GM12878 (cell line): Measurements from ENCODE around the gene KIFC1. TPM values are rescaled to one million over a fixed set of nuclear protein-coding genes. Genes with fewer than 3 reads are reported as not detected.

ENCODE experiments used
- CEBPB ChIP-seq, 2 experiments: fragments of 150-350 bp in 1 of 2; IDR thresholded peaks; 2 replicates each; pipeline ENCODE4 v1.6.1; 2012 to 2014; ENCODE audit warnings: low read depth in 2 of 2, low read length in 2 of 2, borderline replicate concordance in 1 of 2, inconsistent platforms in 1 of 2
- CHD4 ChIP-seq: fragments of 200-600 bp; sonication (generic); IDR thresholded peaks from 2 replicates; pipeline ENCODE4 v1.6.1; 2016; ENCODE audit warnings: mild to moderate bottlenecking
- CREB1 ChIP-seq: IDR thresholded peaks from 2 replicates; pipeline ENCODE4 v1.6.1; 2012; ENCODE audit warnings: low read depth, mild to moderate bottlenecking, inconsistent platforms
- CUX1 ChIP-seq: IDR thresholded peaks from 2 replicates; pipeline ENCODE4 v1.6.1; 2012; ENCODE audit warnings: improper control_type of control experiment, low read depth, low read length; ENCODE audit not compliant: insufficient replicate concordance
- JUNB ChIP-seq: IDR thresholded peaks from 2 replicates; pipeline ENCODE4 v1.6.1; 2016; ENCODE audit warnings: antibody characterized with exemption, mild to moderate bottlenecking
- KLF5 ChIP-seq: fragments of 450-650 bp; IDR thresholded peaks from 2 replicates; pipeline ENCODE4 v1.6.1; 2014; ENCODE audit warnings: mild to moderate bottlenecking; ENCODE audit not compliant: partially characterized antibody
- MEF2A ChIP-seq: IDR thresholded peaks from 2 replicates; pipeline ENCODE4 v1.6.1; 2011; ENCODE audit warnings: low read depth, mild to moderate bottlenecking, low read length, moderate library complexity; ENCODE audit not compliant: insufficient read depth
- MEF2B ChIP-seq: fragments of 450-650 bp; IDR thresholded peaks from 2 replicates; pipeline ENCODE4 v1.6.1; 2018; ENCODE audit warnings: mild to moderate bottlenecking, moderate library complexity; ENCODE audit not compliant: partially characterized antibody, poor library complexity, severe bottlenecking
- MXI1 ChIP-seq: fragments of 150-350 bp; IDR thresholded peaks from 2 replicates; pipeline ENCODE4 v1.6.1; 2011; ENCODE audit warnings: low read depth, mild to moderate bottlenecking, inconsistent platforms, low read length, improper control_type of control experiment
- NFXL1 ChIP-seq: fragments of 450-650 bp; IDR thresholded peaks from 2 replicates; pipeline ENCODE4 v1.6.1; 2017; ENCODE audit warnings: antibody characterized with exemption, mild to moderate bottlenecking, borderline replicate concordance
- PKNOX1 ChIP-seq: fragments of 450-650 bp; IDR thresholded peaks from 2 replicates; pipeline ENCODE4 v1.6.1; 2016; ENCODE audit warnings: mild to moderate bottlenecking
- PML ChIP-seq: IDR thresholded peaks from 2 replicates; pipeline ENCODE4 v1.6.1; 2012; ENCODE audit warnings: low read length, inconsistent platforms
- RELA ChIP-seq: fragments of 450-650 bp; IDR thresholded peaks from 2 replicates; pipeline ENCODE4 v1.8.0; 2014; ENCODE audit warnings: borderline replicate concordance; ENCODE audit not compliant: partially characterized antibody
- SRF ChIP-seq, 2 experiments: IDR thresholded peaks; 2 replicates each; pipeline ENCODE4 v1.6.1; 2011; ENCODE audit warnings: low read depth in 2 of 2, low read length in 2 of 2, mild to moderate bottlenecking in 1 of 2, moderate library complexity in 1 of 2
- ZSCAN29 ChIP-seq: fragments of 450-650 bp; IDR thresholded peaks from 2 replicates; pipeline ENCODE4 v1.6.1; 2017; ENCODE audit warnings: mild to moderate bottlenecking, moderate library complexity
- polyA plus RNA-seq, 11 experiments: library from polyadenylated mRNA; depleted of rRNA in 4 of 11; unstranded in 6 of 11; stranded (reverse) in 5 of 11; fragments of >200 nt; fragmentation: Nextera tagmentation in 4 of 11; fragmentation: Illumina TruSeq in 1 of 11; extraction: Ambion mirVana in 4 of 11; extraction: Trizol in 1 of 11; gene quantifications; 1 replicate in 1 of 11; 2 replicates in 10 of 11; pipeline versions ENCODE4 v1.2.1 to v1.2.3, GENCODE V29; 2011 to 2016; ENCODE audit warnings: inconsistent platforms in 2 of 11, missing spikeins in 2 of 11, low read depth in 1 of 11
- total RNA-seq, 4 experiments: library from RNA; depleted of rRNA in 3 of 4; stranded (reverse); fragments of >200 nt in 3 of 4; fragmentation: Illumina TruSeq in 1 of 4; extraction: Trizol in 1 of 4; gene quantifications; 2 replicates each; pipeline versions ENCODE4 v1.2.1 to v1.2.3, GENCODE V29; 2013 to 2021
- TF ChIP-seq, protein P1 (sequence below): IDR thresholded peaks from 2 replicates; pipeline ENCODE4 v1.6.1; 2011; ENCODE audit warnings: borderline replicate concordance, low read depth, mild to moderate bottlenecking, moderate library complexity, low read length; ENCODE audit not compliant: insufficient read depth, poor library complexity, severe bottlenecking
- TF ChIP-seq, protein P2 (sequence below): fragments of 150-350 bp; IDR thresholded peaks from 2 replicates; pipeline ENCODE4 v1.6.1; 2014; ENCODE audit warnings: mild to moderate bottlenecking, low read depth, low read length

The KIFC1 gene
- total and polyA plus RNA-seq, 10 of the 15 experiments (the other 5 are each of a cell fraction or from before 2014, with no cell fraction given) = 1.8 to 87.4 (median 54.4) TPM

GRCh38 chr6:33417903-33418689 is 26.5 kb downstream of the KIFC1 start, which contains the start of gene CUTA (continued):
- TF ChIP-seq, protein P1, sequence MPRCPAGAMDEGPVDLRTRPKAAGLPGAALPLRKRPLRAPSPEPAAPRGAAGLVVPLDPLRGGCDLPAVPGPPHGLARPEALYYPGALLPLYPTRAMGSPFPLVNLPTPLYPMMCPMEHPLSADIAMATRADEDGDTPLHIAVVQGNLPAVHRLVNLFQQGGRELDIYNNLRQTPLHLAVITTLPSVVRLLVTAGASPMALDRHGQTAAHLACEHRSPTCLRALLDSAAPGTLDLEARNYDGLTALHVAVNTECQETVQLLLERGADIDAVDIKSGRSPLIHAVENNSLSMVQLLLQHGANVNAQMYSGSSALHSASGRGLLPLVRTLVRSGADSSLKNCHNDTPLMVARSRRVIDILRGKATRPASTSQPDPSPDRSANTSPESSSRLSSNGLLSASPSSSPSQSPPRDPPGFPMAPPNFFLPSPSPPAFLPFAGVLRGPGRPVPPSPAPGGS = no peak
- no peak for TF ChIP-seq CEBPB (IDR thresholded peaks at IDR 0.05; ENCODE audit: borderline replicate concordance in 1 of 2, low read depth in 2 of 2, low read length in 2 of 2)
- TF ChIP-seq, protein P2, sequence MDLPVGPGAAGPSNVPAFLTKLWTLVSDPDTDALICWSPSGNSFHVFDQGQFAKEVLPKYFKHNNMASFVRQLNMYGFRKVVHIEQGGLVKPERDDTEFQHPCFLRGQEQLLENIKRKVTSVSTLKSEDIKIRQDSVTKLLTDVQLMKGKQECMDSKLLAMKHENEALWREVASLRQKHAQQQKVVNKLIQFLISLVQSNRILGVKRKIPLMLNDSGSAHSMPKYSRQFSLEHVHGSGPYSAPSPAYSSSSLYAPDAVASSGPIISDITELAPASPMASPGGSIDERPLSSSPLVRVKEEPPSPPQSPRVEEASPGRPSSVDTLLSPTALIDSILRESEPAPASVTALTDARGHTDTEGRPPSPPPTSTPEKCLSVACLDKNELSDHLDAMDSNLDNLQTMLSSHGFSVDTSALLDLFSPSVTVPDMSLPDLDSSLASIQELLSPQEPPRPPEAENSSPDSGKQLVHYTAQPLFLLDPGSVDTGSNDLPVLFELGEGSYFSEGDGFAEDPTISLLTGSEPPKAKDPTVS = no peak
- TF ChIP-seq ZSCAN29 = no peak
- peak; percentile 98 for TF ChIP-seq RELA
- TF ChIP-seq MEF2A = no peak
- no peak for TF ChIP-seq CREB1
- TF ChIP-seq NFXL1 = no peak
- peak; percentile 51 for TF ChIP-seq MEF2B
- peak; percentile 80 for TF ChIP-seq KLF5
- TF ChIP-seq PKNOX1 = peak; percentile 92
- TF ChIP-seq MXI1 = peak; percentile 77
- TF ChIP-seq CHD4 = no peak
- peak; percentile 47 to 91 for TF ChIP-seq SRF (IDR thresholded peaks at IDR 0.05; ENCODE audit: low read depth in 2 of 2, low read length in 2 of 2)
- TF ChIP-seq JUNB = no peak
- no peak for TF ChIP-seq PML
- no peak for TF ChIP-seq CUX1
